ENCODE measurements around the gene EMC8. TPM values are rescaled to one million over a fixed set of nuclear protein-coding genes. Genes with fewer than 3 reads are reported as not detected.
"Not testable (repeated sequence)": the region's sequence is repeated elsewhere in the genome, so short reads cannot be mapped to it uniquely, and the experiment has no call there.

EMC8 gene
- total and polyA plus RNA-seq, 4 donors = 13.0 to 40.5 (median 31.8) TPM

- Histone ChIP-seq H3K27ac (ENCODE audit: low read depth, low read length) (no peak overlapping the region), H3K4me1 (ENCODE audit: control insufficient read depth, insufficient read depth, low read length) (peaks cover 2% of the 10 kb centered on the region), H3K27me3 (ENCODE audit: control insufficient read depth, insufficient read depth, low read length) (no peaks in the 10 kb centered on the region), H3K4me3 (ENCODE audit: low read depth, low read length) (no peak overlapping the region), H3K9me3 (ENCODE audit: control insufficient read depth, insufficient read depth, low read length) (no peaks in the 10 kb centered on the region), H3K36me3 (ENCODE audit: control insufficient read depth, insufficient read depth, low read length) (no peaks in the 10 kb centered on the region)
- 95% methylated on average over 11 of the region's 11 CpGs for WGBS (ENCODE audit: insufficient coverage)
- no peak for DNase-seq (ENCODE audit: low read depth in 4 of 6, low spot score in 6 of 6)
These were observed 44.3 kb upstream of the EMC8 start for GRCh38 chr16:85843471-85844168.

GRCh38 chr16:85842848-85843247 is 43.5 kb upstream of the EMC8 start:
- no peak overlapping the region for H3K27ac ChIP-seq (ENCODE audit: low read depth, low read length)

GRCh38 chr16:85842435-85842834 is 43.1 kb upstream of the EMC8 start:
- no peak overlapping the region for H3K27ac ChIP-seq (ENCODE audit: low read depth, low read length)
- DNase-seq (ENCODE audit: low read depth in 4 of 6, low spot score in 6 of 6) = no peak
- 86% methylated on average over 8 of the region's 9 CpGs for WGBS (ENCODE audit: insufficient coverage)
- H3K4me1 ChIP-seq (ENCODE audit: control insufficient read depth, insufficient read depth, low read length) = peaks cover 2% of the 10 kb centered on the region
- no peak overlapping the region for H3K4me3 ChIP-seq (ENCODE audit: low read depth, low read length)
- no peaks in the 10 kb centered on the region for H3K36me3 ChIP-seq (ENCODE audit: control insufficient read depth, insufficient read depth, low read length)
- no peaks in the 10 kb centered on the region for H3K9me3 ChIP-seq (ENCODE audit: control insufficient read depth, insufficient read depth, low read length)
- H3K27me3 ChIP-seq (ENCODE audit: control insufficient read depth, insufficient read depth, low read length) = peaks cover 2% of the 10 kb centered on the region

More at GRCh38 chr16:85842848-85843247, 43.5 kb upstream of the EMC8 start:
- no peak for DNase-seq (ENCODE audit: low read depth in 4 of 6, low spot score in 6 of 6)
- Histone ChIP-seq H3K36me3 (ENCODE audit: control insufficient read depth, insufficient read depth, low read length) (no peaks in the 10 kb centered on the region), H3K27me3 (ENCODE audit: control insufficient read depth, insufficient read depth, low read length) (no peaks in the 10 kb centered on the region), H3K4me1 (ENCODE audit: control insufficient read depth, insufficient read depth, low read length) (peaks cover 2% of the 10 kb centered on the region), H3K4me3 (ENCODE audit: low read depth, low read length) (no peak overlapping the region), H3K9me3 (ENCODE audit: control insufficient read depth, insufficient read depth, low read length) (no peaks in the 10 kb centered on the region)
- WGBS (ENCODE audit: insufficient coverage) = 81% methylated on average over 8 of the region's 9 CpGs

- Histone ChIP-seq H3K4me1 (ENCODE audit: control insufficient read depth, insufficient read depth, low read length) (peaks cover 2% of the 10 kb centered on the region), H3K4me3 (ENCODE audit: low read depth, low read length) (no peak overlapping the region), H3K9me3 (ENCODE audit: control insufficient read depth, insufficient read depth, low read length) (no peaks in the 10 kb centered on the region), H3K27ac (ENCODE audit: low read depth, low read length) (no peak overlapping the region), H3K27me3 (ENCODE audit: control insufficient read depth, insufficient read depth, low read length) (peaks cover 8% of the 10 kb centered on the region), H3K36me3 (ENCODE audit: control insufficient read depth, insufficient read depth, low read length) (no peaks in the 10 kb centered on the region)
- no peak for DNase-seq (ENCODE audit: low read depth in 4 of 6, low spot score in 6 of 6)
- 92% methylated on average over 10 of the region's 10 CpGs for WGBS (ENCODE audit: insufficient coverage)
These were observed 41.5 kb upstream of the EMC8 start for GRCh38 chr16:85840801-85841200.

- peaks cover 9% of the 10 kb centered on the region for H3K27me3 ChIP-seq (ENCODE audit: control insufficient read depth, insufficient read depth, low read length)
- WGBS (ENCODE audit: insufficient coverage) = 94% methylated on average over 9 of the region's 9 CpGs
- no peaks in the 10 kb centered on the region for H3K36me3 ChIP-seq (ENCODE audit: control insufficient read depth, insufficient read depth, low read length)
- no peak overlapping the region for H3K27ac ChIP-seq (ENCODE audit: low read depth, low read length)
- H3K9me3 ChIP-seq (ENCODE audit: control insufficient read depth, insufficient read depth, low read length) = no peaks in the 10 kb centered on the region
- H3K4me1 ChIP-seq (ENCODE audit: control insufficient read depth, insufficient read depth, low read length) = peaks cover 2% of the 10 kb centered on the region
- DNase-seq (ENCODE audit: low read depth in 4 of 6, low spot score in 6 of 6) = no peak
- H3K4me3 ChIP-seq (ENCODE audit: low read depth, low read length) = no peak overlapping the region
These were observed 41.1 kb upstream of the EMC8 start for GRCh38 chr16:85840395-85840794.

GRCh38 chr16:85839681-85840240 is 40.4 kb upstream of the EMC8 start:
- H3K27me3 ChIP-seq (ENCODE audit: control insufficient read depth, insufficient read depth, low read length) = peaks cover 10% of the 10 kb centered on the region
- 82% methylated on average over 23 of the region's 24 CpGs for WGBS (ENCODE audit: insufficient coverage)
- no peak overlapping the region for H3K27ac ChIP-seq (ENCODE audit: low read depth, low read length)
- H3K9me3 ChIP-seq (ENCODE audit: control insufficient read depth, insufficient read depth, low read length) = no peaks in the 10 kb centered on the region
- no peak for DNase-seq (ENCODE audit: low read depth in 4 of 6, low spot score in 6 of 6)
- no peaks in the 10 kb centered on the region for H3K4me1 ChIP-seq (ENCODE audit: control insufficient read depth, insufficient read depth, low read length)
- H3K36me3 ChIP-seq (ENCODE audit: control insufficient read depth, insufficient read depth, low read length) = no peaks in the 10 kb centered on the region
- H3K4me3 ChIP-seq (ENCODE audit: low read depth, low read length) = no peak overlapping the region

GRCh38 chr16:85838876-85839585 is 39.7 kb upstream of the EMC8 start:
- Histone ChIP-seq H3K36me3 (ENCODE audit: control insufficient read depth, insufficient read depth, low read length) (no peaks in the 10 kb centered on the region), H3K27ac (ENCODE audit: low read depth, low read length) (no peak overlapping the region), H3K4me3 (ENCODE audit: low read depth, low read length) (no peak overlapping the region), H3K9me3 (ENCODE audit: control insufficient read depth, insufficient read depth, low read length) (no peaks in the 10 kb centered on the region), H3K4me1 (ENCODE audit: control insufficient read depth, insufficient read depth, low read length) (no peaks in the 10 kb centered on the region), H3K27me3 (ENCODE audit: control insufficient read depth, insufficient read depth, low read length) (peaks cover 10% of the 10 kb centered on the region)
- DNase-seq (ENCODE audit: low read depth in 4 of 6, low spot score in 6 of 6) = no peak
- 94% methylated on average over 20 of the region's 21 CpGs for WGBS (ENCODE audit: insufficient coverage)

- no peak for DNase-seq (ENCODE audit: low read depth in 4 of 6, low spot score in 6 of 6)
- WGBS (ENCODE audit: insufficient coverage) = 92% methylated on average over 11 of the region's 11 CpGs
- no peak overlapping the region for H3K27ac ChIP-seq (ENCODE audit: low read depth, low read length)
- no peaks in the 10 kb centered on the region for H3K36me3 ChIP-seq (ENCODE audit: control insufficient read depth, insufficient read depth, low read length)
- H3K9me3 ChIP-seq (ENCODE audit: control insufficient read depth, insufficient read depth, low read length) = no peaks in the 10 kb centered on the region
- H3K4me3 ChIP-seq (ENCODE audit: low read depth, low read length) = no peak overlapping the region
- H3K27me3 ChIP-seq (ENCODE audit: control insufficient read depth, insufficient read depth, low read length) = peaks cover 10% of the 10 kb centered on the region
- H3K4me1 ChIP-seq (ENCODE audit: control insufficient read depth, insufficient read depth, low read length) = peaks cover 4% of the 10 kb centered on the region
These were observed 39.0 kb upstream of the EMC8 start for GRCh38 chr16:85838381-85838780.

- WGBS (ENCODE audit: insufficient coverage) = 100% methylated on average over 1 of the region's 4 CpGs
These were observed 38.3 kb upstream of the EMC8 start for GRCh38 chr16:85837654-85838053.

More at GRCh38 chr16:85837654-85838053, 38.3 kb upstream of the EMC8 start:
- not testable (repeated sequence) for H3K9me3 ChIP-seq (ENCODE audit: control insufficient read depth, insufficient read depth, low read length); DNase-seq (ENCODE audit: low read depth in 4 of 6, low spot score in 6 of 6); H3K36me3 ChIP-seq (ENCODE audit: control insufficient read depth, insufficient read depth, low read length); H3K4me1 ChIP-seq (ENCODE audit: control insufficient read depth, insufficient read depth, low read length); H3K4me3 ChIP-seq (ENCODE audit: low read depth, low read length); H3K27ac ChIP-seq (ENCODE audit: low read depth, low read length)
- peaks cover 10% of the 10 kb centered on the region for H3K27me3 ChIP-seq (ENCODE audit: control insufficient read depth, insufficient read depth, low read length)

All from spinal cord (tissue), 10 donors.